Measurements from ENCODE around the gene PLXNA2.

DNA sequence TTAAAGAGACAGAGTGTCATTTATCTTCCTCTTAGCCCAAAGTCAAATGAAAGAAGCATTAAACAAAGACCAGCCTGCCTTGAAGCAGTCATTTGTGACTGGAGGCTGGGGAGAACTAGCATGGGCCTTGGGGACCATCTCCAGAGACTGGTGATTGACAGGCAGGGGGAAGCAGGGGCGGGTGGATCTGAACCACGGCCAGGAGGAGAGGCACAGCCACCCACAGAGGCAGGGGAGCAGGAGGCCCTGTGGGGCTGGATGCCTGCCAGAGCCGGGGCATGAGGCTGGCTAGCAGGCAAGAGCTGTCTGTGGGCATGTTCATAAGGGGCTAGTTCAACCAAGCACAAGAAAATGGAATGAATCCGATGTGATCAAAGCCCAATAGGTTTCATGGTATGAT is 73.9 kb downstream of the PLXNA2 start:
- TF ChIP-seq EZH2 (IDR thresholded peaks at IDR 0.05; ENCODE audit: low read depth, low read length, severe bottlenecking) (no peak), GABPA (IDR thresholded peaks at IDR 0.05; ENCODE audit: borderline replicate concordance, insufficient read depth, low read length) (no peak), CBX8 (IDR thresholded peaks at IDR 0.05; ENCODE audit: borderline replicate concordance, low read depth, low read length) (no peak), TCF12 (IDR thresholded peaks at IDR 0.05; ENCODE audit: low read depth, low read length) (no peak), NRF1 (IDR thresholded peaks at IDR 0.05; ENCODE audit: low read depth, low read length) (no peak), BRCA1 (IDR thresholded peaks at IDR 0.05; ENCODE audit: low read depth, low read length) (no peak), TBP (IDR thresholded peaks at IDR 0.05; ENCODE audit: low read depth, low read length) (no peak)
- TF ChIP-seq, protein P1, sequence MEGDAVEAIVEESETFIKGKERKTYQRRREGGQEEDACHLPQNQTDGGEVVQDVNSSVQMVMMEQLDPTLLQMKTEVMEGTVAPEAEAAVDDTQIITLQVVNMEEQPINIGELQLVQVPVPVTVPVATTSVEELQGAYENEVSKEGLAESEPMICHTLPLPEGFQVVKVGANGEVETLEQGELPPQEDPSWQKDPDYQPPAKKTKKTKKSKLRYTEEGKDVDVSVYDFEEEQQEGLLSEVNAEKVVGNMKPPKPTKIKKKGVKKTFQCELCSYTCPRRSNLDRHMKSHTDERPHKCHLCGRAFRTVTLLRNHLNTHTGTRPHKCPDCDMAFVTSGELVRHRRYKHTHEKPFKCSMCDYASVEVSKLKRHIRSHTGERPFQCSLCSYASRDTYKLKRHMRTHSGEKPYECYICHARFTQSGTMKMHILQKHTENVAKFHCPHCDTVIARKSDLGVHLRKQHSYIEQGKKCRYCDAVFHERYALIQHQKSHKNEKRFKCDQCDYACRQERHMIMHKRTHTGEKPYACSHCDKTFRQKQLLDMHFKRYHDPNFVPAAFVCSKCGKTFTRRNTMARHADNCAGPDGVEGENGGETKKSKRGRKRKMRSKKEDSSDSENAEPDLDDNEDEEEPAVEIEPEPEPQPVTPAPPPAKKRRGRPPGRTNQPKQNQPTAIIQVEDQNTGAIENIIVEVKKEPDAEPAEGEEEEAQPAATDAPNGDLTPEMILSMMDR (IDR thresholded peaks at IDR 0.05; ENCODE audit: control extremely low read depth in 1 of 3, insufficient read depth in 1 of 3, low read depth in 1 of 3, low read length in 3 of 3), result no peak
